Measurements from ENCODE around the gene CYSTM1. TPM values are rescaled to one million over a fixed set of nuclear protein-coding genes. Genes with fewer than 3 reads are reported as not detected.

CYSTM1 gene
- total RNA-seq, 2 experiments from 2014 or later = 15.8 to 18.5 TPM

DNA sequence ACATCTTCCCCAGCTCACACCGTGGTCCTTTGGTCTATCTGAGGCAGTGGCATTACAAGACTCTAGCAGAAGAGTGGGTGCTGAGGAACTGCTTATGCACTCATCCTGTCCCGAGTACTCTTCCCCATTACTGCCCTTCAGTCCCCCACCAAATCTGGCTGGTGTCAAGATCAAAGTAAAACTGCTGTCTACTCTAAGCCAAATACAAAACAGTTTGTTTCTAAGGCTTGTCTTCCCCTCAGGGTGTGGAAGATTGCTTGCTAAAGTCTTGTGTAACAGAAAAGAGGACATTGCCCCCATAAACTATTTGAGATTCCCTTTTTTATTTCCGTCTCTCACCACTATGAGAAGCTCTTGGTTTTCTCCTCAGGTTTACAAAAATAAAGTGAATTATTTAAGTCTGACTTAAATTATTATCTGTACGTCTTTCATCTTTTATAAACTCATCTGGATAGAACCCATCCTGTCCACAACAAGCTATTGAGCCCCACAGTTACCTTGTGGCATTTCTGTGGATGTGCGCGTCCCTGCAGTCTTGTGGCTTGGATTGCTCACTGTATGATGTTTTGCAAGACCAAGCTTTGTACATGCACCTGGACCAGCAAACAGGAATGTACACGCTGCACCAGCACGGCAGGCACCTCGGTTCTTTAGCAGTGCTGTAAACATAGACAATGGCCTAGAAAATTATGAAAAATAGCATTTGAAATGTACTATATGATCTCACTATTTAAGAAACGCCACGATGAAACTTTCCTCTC lies 61.0 kb downstream of the CYSTM1 start:
- ATAC-seq (no peak), DNase-seq (no peak)
- H3K27ac Mint-ChIP-seq = no peak overlapping the region
- intact Hi-C loops (cut with micrococcal nuclease) = no loop called here
- no peaks in the 10 kb centered on the region for H3K36me3 Mint-ChIP-seq (ENCODE audit: low read depth)
- no peak overlapping the region for H3K4me3 Mint-ChIP-seq
- POLR2A ChIA-PET = no interaction called here
- peaks cover 2% of the 10 kb centered on the region for H3K27me3 Mint-ChIP-seq
- H3K9me3 Mint-ChIP-seq = no peaks in the 10 kb centered on the region
- CTCF ChIA-PET = interaction anchor here (0.7 to 2.5 kb wide), 13 partner anchors 9 to 165 kb away, joined by 3 to 18 read pairs (median 4); partner anchors contain the start of genes ANKHD1, HBEGF and SLC4A9
- no peak for TF ChIP-seq CTCF (IDR thresholded peaks at IDR 0.05)
- no peaks in the 10 kb centered on the region for H3K4me1 Mint-ChIP-seq (ENCODE audit: low read depth)

DNA sequence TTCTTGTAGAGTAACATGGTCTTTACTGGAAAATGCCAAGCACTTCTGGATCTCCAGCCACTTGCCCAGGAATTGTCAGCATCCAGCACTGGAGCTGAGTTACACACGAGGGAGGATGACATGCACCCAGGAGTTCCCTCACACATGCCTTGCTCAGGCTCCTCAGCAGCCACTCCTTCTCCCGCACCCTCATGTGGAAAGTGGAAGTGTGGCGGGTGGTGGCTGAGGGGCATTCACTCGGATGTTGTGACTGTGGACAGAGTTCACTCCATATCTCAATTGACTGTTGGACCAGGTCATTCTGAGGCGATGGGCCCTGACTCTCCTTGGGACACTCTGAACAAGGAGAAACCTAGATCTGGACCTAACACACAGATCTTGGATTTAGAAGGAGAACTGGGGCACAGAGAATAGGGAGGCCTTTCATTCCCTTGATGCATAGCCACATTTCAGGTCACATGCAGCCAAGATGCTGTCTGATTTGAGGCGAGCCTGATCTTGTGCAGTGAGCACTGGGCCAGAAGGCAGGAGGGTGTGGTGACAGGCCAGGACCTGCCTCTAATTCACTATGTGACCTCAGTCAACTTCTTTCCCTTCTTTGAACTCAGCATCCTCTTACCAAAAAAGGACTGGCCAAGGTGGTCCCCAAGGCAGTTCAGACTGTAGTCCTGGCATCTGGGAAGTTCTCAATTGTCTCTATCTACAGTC lies 62.1 kb downstream of the CYSTM1 start:
- Mint-ChIP-seq H3K4me3 (no peak overlapping the region), H3K27ac (no peak overlapping the region), H3K27me3 (peaks cover 2% of the 10 kb centered on the region), H3K4me1 (ENCODE audit: low read depth) (no peaks in the 10 kb centered on the region), H3K9me3 (no peaks in the 10 kb centered on the region), H3K36me3 (ENCODE audit: low read depth) (no peaks in the 10 kb centered on the region)
- intact Hi-C loops (cut with micrococcal nuclease) = no loop called here
- ChIA-PET POLR2A (interaction anchor here (1.7 kb wide), 1 partner anchor 10 kb away, joined by 4 read pairs; no protein-coding TSS in a partner anchor), CTCF (interaction anchor here (0.7 to 26.2 kb wide), 11 partner anchors 11 to 164 kb away, joined by 3 to 874 read pairs (median 4); partner anchors contain the start of genes ANKHD1, HBEGF and SLC4A9)
- no peak for TF ChIP-seq CTCF (IDR thresholded peaks at IDR 0.05)
- DNase-seq (no peak), ATAC-seq (no peak)

DNA sequence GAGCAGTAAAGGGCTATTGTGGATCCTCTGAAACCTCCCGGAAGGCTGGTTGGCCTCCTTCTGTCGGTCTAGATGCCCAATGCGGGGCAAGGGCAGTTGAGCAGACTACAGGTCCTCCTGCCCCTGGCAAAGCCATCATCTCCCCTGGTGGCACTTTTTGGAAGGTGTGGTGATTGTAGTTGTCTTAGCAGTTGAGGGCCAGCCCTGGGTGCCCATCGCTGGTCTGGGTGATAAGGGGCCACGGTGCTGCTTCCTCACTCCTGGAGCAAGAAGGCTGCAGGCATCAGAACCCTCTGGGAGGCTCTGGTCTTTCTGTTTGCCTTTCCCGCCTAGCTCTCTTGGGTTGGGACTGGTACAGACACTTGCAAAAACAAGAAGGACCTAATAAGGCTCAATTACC lies 63.8 kb downstream of the CYSTM1 start:
- H3K27ac Mint-ChIP-seq = no peak overlapping the region

DNA sequence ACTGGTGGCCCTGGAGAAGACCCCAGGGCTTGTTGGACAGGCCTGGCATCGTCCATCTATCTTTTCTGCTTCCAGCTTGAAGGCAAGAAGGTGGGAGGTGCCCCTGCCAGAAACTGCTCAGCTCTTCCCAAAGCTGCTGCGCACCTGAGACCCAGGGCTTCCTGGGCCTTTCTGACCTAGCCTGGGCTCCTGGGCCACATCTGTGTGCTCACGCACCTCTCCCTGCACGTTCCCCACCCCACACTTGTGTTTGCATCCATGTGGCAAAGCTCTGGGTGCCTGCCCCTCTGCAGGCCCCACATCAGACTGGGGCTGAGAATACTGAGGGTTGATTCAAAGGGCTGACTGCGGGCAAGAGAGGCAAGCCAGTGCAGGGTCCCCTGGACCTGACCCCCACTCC lies 64.5 kb downstream of the CYSTM1 start:
- ChIA-PET POLR2A (interaction anchor here (0.9 to 1.3 kb wide), 2 partner anchors 113 to 117 kb away, joined by 3 read pairs; no protein-coding TSS in a partner anchor), CTCF (interaction anchor here (0.9 to 26.2 kb wide), 30 partner anchors 8 to 482 kb away, joined by 3 to 874 read pairs (median 4); partner anchors contain the start of genes CYSTM1, HARS1, HARS2 and HBEGF)
- no peak for TF ChIP-seq CTCF (IDR thresholded peaks at IDR 0.05)
- no peak overlapping the region for H3K4me3 Mint-ChIP-seq
- H3K9me3 Mint-ChIP-seq = no peaks in the 10 kb centered on the region
- intact Hi-C loops (cut with micrococcal nuclease) = no loop called here
- DNase-seq (no peak), ATAC-seq (no peak)
- H3K4me1 Mint-ChIP-seq (ENCODE audit: low read depth) = no peaks in the 10 kb centered on the region
- no peaks in the 10 kb centered on the region for H3K36me3 Mint-ChIP-seq (ENCODE audit: low read depth)
- H3K27me3 Mint-ChIP-seq = no peaks in the 10 kb centered on the region
- H3K27ac Mint-ChIP-seq = no peak overlapping the region

More for the DNA sequence above, 63.8 kb downstream of the CYSTM1 start:
- TF ChIP-seq CTCF (IDR thresholded peaks at IDR 0.05) = no peak
- Mint-ChIP-seq H3K4me1 (ENCODE audit: low read depth) (no peaks in the 10 kb centered on the region), H3K9me3 (no peaks in the 10 kb centered on the region), H3K27me3 (no peaks in the 10 kb centered on the region), H3K4me3 (no peak overlapping the region), H3K36me3 (ENCODE audit: low read depth) (no peaks in the 10 kb centered on the region)
- intact Hi-C loops (cut with micrococcal nuclease) = no loop called here
- no peak for ATAC-seq
- DNase-seq = no peak
- POLR2A ChIA-PET = no interaction called here
- CTCF ChIA-PET = interaction anchor here (1.1 to 26.2 kb wide), 11 partner anchors 9 to 483 kb away, joined by 3 to 874 read pairs (median 5); partner anchors contain the start of genes HBEGF and SLC4A9
